ENCODE results near the gene SLC13A1.
"Not testable (repeated sequence)": the region's sequence is repeated elsewhere in the genome, so short reads cannot be mapped to it uniquely, and the experiment has no call there.

SLC13A1 gene

GRCh38 chr7:123229426-123229825, 29.7 kb upstream of the SLC13A1 start:
- no peak for TF ChIP-seq CTCF (IDR thresholded peaks at IDR 0.05; ENCODE audit: low read depth, low read length)
- DNase-seq (ENCODE audit: extremely low read depth, low read depth) = no peak

- not testable (repeated sequence) for DNase-seq (ENCODE audit: extremely low read depth, low read depth)
These were observed 27.9 kb upstream of the SLC13A1 start for GRCh38 chr7:123227666-123228065.

GRCh38 chr7:123220396-123220795, 20.6 kb upstream of the SLC13A1 start:
- DNase-seq (ENCODE audit: extremely low read depth, low read depth) = no peak
- TF ChIP-seq CTCF (IDR thresholded peaks at IDR 0.05; ENCODE audit: low read depth, low read length) = no peak

- DNase-seq (ENCODE audit: extremely low read depth, low read depth) = no peak
- no peak for TF ChIP-seq CTCF (IDR thresholded peaks at IDR 0.05; ENCODE audit: low read depth, low read length)
These were observed 19.1 kb upstream of the SLC13A1 start for GRCh38 chr7:123218866-123219265.

GRCh38 chr7:123216825-123217224, 17.1 kb upstream of the SLC13A1 start:
- no peak for TF ChIP-seq CTCF (IDR thresholded peaks at IDR 0.05; ENCODE audit: low read depth, low read length)
- no peak for DNase-seq (ENCODE audit: extremely low read depth, low read depth)

- TF ChIP-seq CTCF (IDR thresholded peaks at IDR 0.05; ENCODE audit: low read depth, low read length) = no peak
- DNase-seq (ENCODE audit: extremely low read depth, low read depth) = no peak
These were observed 15.6 kb upstream of the SLC13A1 start for GRCh38 chr7:123215350-123215749.

GRCh38 chr7:123211545-123211944, 11.8 kb upstream of the SLC13A1 start:
- no peak for DNase-seq (ENCODE audit: extremely low read depth, low read depth)
- no peak for TF ChIP-seq CTCF (IDR thresholded peaks at IDR 0.05; ENCODE audit: low read depth, low read length)

- no peak for DNase-seq (ENCODE audit: extremely low read depth, low read depth)
- no peak for TF ChIP-seq CTCF (IDR thresholded peaks at IDR 0.05; ENCODE audit: low read depth, low read length)
These were observed 11.2 kb upstream of the SLC13A1 start for GRCh38 chr7:123210986-123211385.
